Endothelial cell of umbilical vein (primary cell): ENCODE data around the gene TAF10. TPM values are rescaled to one million over a fixed set of nuclear protein-coding genes. Genes with fewer than 3 reads are reported as not detected.

Experiments
- BruUV-seq: library from RNA; stranded (reverse); fragments of 400-500 nt; replicated peaks from 2 replicates; lab custom pipeline; 2021; lab: Mats Ljungman, UMichigan
- CTCF ChIA-PET: fragments of 300-600, 350-600 bp; sonication (Branson Sonifier 250); formaldehyde crosslinking; loops from one replicate; lab custom pipeline; 2021; ENCODE audit warnings: antibody characterized with exemption, inconsistent platforms; lab: Charles Lee
- POLR2A ChIA-PET: fragments of 300-600, 350-600 bp; sonication (Branson Sonifier 250); formaldehyde crosslinking; loops from one replicate; lab custom pipeline; 2021; ENCODE audit warnings: antibody characterized with exemption, inconsistent platforms; lab: Charles Lee
- DNase-seq: peaks from one replicate; pipeline ENCODE4 v3.0.0-alpha.2; 2011; ENCODE audit warnings: low read depth, low spot score
- FAIRE-seq: peaks from 2 replicates; lab custom pipeline; 2011; peaks lifted over from hg19 to GRCh38; lab: Jason Lieb, UNC
- H2AFZ ChIP-seq: 2 replicates; pipeline ENCODE4 v1.6.0; 2012; ENCODE audit warnings: low read depth, low read length, control low read depth, inconsistent platforms
- H3K27ac ChIP-seq: 2 replicates; pipeline ENCODE4 v1.5.1; 2011; ENCODE audit warnings: low read depth, mild to moderate bottlenecking, control low read depth, low read length, moderate library complexity; ENCODE audit not compliant: insufficient read depth
- H3K27me3 ChIP-seq, 2 experiments: 2 replicates each; pipeline versions ENCODE4 v1.6.0 to v1.6.1; 2011; ENCODE audit warnings: low read length in 2 of 2, mixed read lengths in 1 of 2; ENCODE audit not compliant: control insufficient read depth in 2 of 2, insufficient read depth in 2 of 2
- H3K36me3 ChIP-seq, 2 experiments: 2 replicates in 1 of 2; 3 replicates in 1 of 2; pipeline ENCODE4 v1.5.1; 2011; ENCODE audit warnings: low read length in 2 of 2, mild to moderate bottlenecking in 1 of 2, moderate library complexity in 1 of 2; ENCODE audit not compliant: control insufficient read depth in 2 of 2, insufficient read depth in 2 of 2; ENCODE audit errors: extremely low read depth in 1 of 2
- H3K4me1 ChIP-seq: 3 replicates; pipeline ENCODE4 v1.5.1; 2011; ENCODE audit warnings: mild to moderate bottlenecking, low read length; ENCODE audit not compliant: control insufficient read depth, insufficient read depth; ENCODE audit errors: extremely low read depth
- H3K4me2 ChIP-seq: 2 replicates; pipeline ENCODE4 v1.6.1; 2011; ENCODE audit warnings: low read length, control low read depth, mixed read lengths; ENCODE audit not compliant: insufficient read depth
- H3K4me3 ChIP-seq, 3 experiments: fragments of 200-600 bp in 1 of 3; sonication (generic), shearing (Covaris generic) in 1 of 3; replicated peaks in 1 of 3; 2 replicates each; pipeline ENCODE4 v1.5.1; 2011 to 2016; ENCODE audit warnings: control low read depth in 3 of 3, low read length in 3 of 3, mild to moderate bottlenecking in 2 of 3, inconsistent platforms in 1 of 3, low read depth in 1 of 3, moderate library complexity in 1 of 3; ENCODE audit not compliant: insufficient read depth in 1 of 3
- H3K79me2 ChIP-seq: 2 replicates; pipeline ENCODE4 v1.6.0; 2012; ENCODE audit warnings: low read length, inconsistent platforms; ENCODE audit not compliant: control insufficient read depth, insufficient read depth
- H3K9ac ChIP-seq: replicated peaks from 2 replicates; pipeline ENCODE3; 2011; ENCODE audit warnings: low read length, control low read depth; ENCODE audit not compliant: insufficient read depth; ENCODE audit errors: extremely low read depth
- H3K9me1 ChIP-seq: replicated peaks from 3 replicates; pipeline ENCODE4 v1.6.0; 2011; ENCODE audit warnings: mild to moderate bottlenecking, low read length; ENCODE audit not compliant: control insufficient read depth, insufficient read depth; ENCODE audit errors: extremely low read depth
- H3K9me3 ChIP-seq: replicated peaks from 2 replicates; pipeline ENCODE4 v1.5.1; 2012; ENCODE audit warnings: low read length, inconsistent platforms; ENCODE audit not compliant: control insufficient read depth, insufficient read depth
- H4K20me1 ChIP-seq: replicated peaks from 2 replicates; pipeline ENCODE3; 2011; ENCODE audit warnings: mild to moderate bottlenecking, low read length; ENCODE audit not compliant: control insufficient read depth, insufficient read depth; ENCODE audit errors: extremely low read depth
- FOS ChIP-seq: IDR thresholded peaks from 2 replicates; pipeline ENCODE4 v1.6.1; 2011; ENCODE audit warnings: mild to moderate bottlenecking, low read length, moderate library complexity, borderline replicate concordance; ENCODE audit not compliant: insufficient read depth
- GATA2 ChIP-seq: IDR thresholded peaks from 2 replicates; pipeline ENCODE4 v1.7.0; 2011; ENCODE audit warnings: low read depth, mild to moderate bottlenecking, moderate library complexity, mixed read lengths, low read length; ENCODE audit not compliant: insufficient read length, insufficient read depth
- JUN ChIP-seq: IDR thresholded peaks from 2 replicates; pipeline ENCODE4 v1.6.1; 2011; ENCODE audit warnings: borderline replicate concordance, low read depth; ENCODE audit not compliant: insufficient read length, insufficient read depth
- MYC ChIP-seq: IDR thresholded peaks from one replicate; pipeline ENCODE4 v1.6.1; 2011; ENCODE audit warnings: mild to moderate bottlenecking, low read depth, low read length
- dilution Hi-C: fragments of 300-500 bp; cut with MboI; formaldehyde crosslinking; loops from one replicate; pipeline ENCODE4 v1.15.0; 2019; ENCODE audit warnings: low sequenced_read_pairs; ENCODE audit not compliant: extremely low pct_ligation_motif_present
- intact Hi-C: fragments of 100-400 bp; cut with micrococcal nuclease; formaldehyde crosslinking; loops from one replicate; pipeline ENCODE4 v1.10.0; 2022
- polyA plus RNA-seq, 4 experiments: library from polyadenylated mRNA; depleted of rRNA in 3 of 4; stranded (reverse) in 3 of 4; unstranded in 1 of 4; fragments of >200 nt; gene quantifications; 2 replicates each; pipeline versions ENCODE4 v1.2.1 to v1.2.3, GENCODE V29; 2011 to 2012; ENCODE audit warnings: missing spikeins in 1 of 4
- total RNA-seq: library from RNA; stranded (reverse); gene quantifications from 2 replicates; pipeline ENCODE4 v1.2.3, GENCODE V29; 2021

The TAF10 gene
- total and polyA plus RNA-seq, 2 donors (not counting 3 experiments of a cell fraction or from before 2014, with no cell fraction given): 86.2 to 149 TPM

DNA sequence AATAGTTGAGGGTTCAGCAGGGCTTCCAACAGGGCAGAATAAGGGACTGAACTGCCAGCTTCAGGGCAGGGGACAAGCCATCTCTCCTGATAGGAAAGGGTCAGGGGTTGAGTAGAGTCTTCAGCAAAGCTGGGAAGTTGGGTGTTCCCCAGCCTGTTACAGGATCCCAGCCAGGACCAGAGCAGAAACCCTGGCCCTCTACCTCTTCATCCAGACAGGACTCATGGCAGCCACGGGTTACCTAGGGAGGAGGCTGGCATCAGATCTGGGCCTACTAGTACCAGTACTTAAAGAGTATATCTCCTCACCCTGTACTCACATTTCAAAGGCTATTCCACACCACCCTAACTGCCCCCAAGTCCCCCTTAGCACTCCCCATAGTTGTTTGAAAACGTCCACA lies 2.4 kb upstream of the TAF10 start:
- Histone ChIP-seq H3K9me3 (no peaks in the 10 kb centered on the region), H3K36me3 (peaks cover 22 to 30% of the 10 kb centered on the region in 2 experiments), H3K79me2 (peaks cover 26% of the 10 kb centered on the region), H3K4me2 (no peak overlapping the region), H4K20me1 (no peaks in the 10 kb centered on the region), H3K27ac (no peak overlapping the region), H3K4me1 (peaks cover 53% of the 10 kb centered on the region), H3K4me3 (no peak overlapping the region), H3K9ac (no peak overlapping the region), H2AFZ (no peak overlapping the region), H3K9me1 (no peaks in the 10 kb centered on the region), H3K27me3 (no peaks in the 10 kb centered on the region)
- dilution Hi-C loops: no loop called here
- TF ChIP-seq JUN (no peak), FOS (no peak), MYC (no peak)
- intact Hi-C loops: no loop called here
- ChIA-PET CTCF (interaction anchor here (1.0 kb wide), 1 partner anchor 69 kb away, joined by 4 read pairs; the partner anchor contains the start of gene MRPL17), POLR2A (no interaction called here)
- no TSS peak for BruUV-seq
- FAIRE-seq (no peak), DNase-seq (no peak)

DNA sequence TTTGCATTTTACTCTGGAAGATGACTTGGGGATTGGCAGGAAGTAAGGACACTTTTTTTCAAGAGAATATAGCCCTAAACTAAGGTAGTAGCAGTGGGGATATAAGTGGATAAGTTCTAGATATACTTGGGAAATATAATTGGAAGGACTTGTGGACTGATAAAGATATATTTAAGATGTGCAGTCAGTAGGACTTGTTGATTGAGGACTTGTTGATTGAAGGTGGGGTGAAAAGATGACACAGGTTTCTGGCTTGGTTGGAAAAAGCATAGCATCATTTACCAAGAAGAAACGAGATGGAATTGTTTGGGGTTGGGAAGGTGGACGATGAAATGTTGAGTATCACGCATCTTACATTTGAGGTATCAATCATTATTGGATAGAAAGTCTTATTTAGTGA lies 1.5 kb upstream of the TAF10 start:
- no TSS peak for BruUV-seq
- Histone ChIP-seq H3K27ac (no peak overlapping the region), H3K27me3 (no peaks in the 10 kb centered on the region), H3K4me3 (no peak overlapping the region), H4K20me1 (no peaks in the 10 kb centered on the region), H3K4me2 (no peak overlapping the region), H3K36me3 (peaks cover 30 to 39% of the 10 kb centered on the region in 2 experiments), H3K4me1 (peaks cover 57% of the 10 kb centered on the region), H3K9me3 (no peaks in the 10 kb centered on the region), H3K9me1 (no peaks in the 10 kb centered on the region), H2AFZ (no peak overlapping the region), H3K9ac (no peak overlapping the region), H3K79me2 (peaks cover 23% of the 10 kb centered on the region)
- POLR2A ChIA-PET: interaction anchor here (2.0 kb wide), 1 partner anchor 70 kb away, joined by 14 read pairs; the partner anchor contains the start of gene MRPL17
- TF ChIP-seq GATA2 (no peak), FOS (no peak)
- intact Hi-C loops: no loop called here
- no peak for FAIRE-seq
- dilution Hi-C loops: no loop called here
- CTCF ChIA-PET: interaction anchor here (1.0 to 4.5 kb wide), 9 partner anchors 9 to 234 kb away, joined by 3 to 43 read pairs (median 7); partner anchors contain the start of gene MRPL17
- DNase-seq: no peak
